Thoracic aorta (tissue), 2 donors: ENCODE data around the gene SLC18A3. TPM values are rescaled to one million over a fixed set of nuclear protein-coding genes. Genes with fewer than 3 reads are reported as not detected.

Experiments
- ATAC-seq: fragments of 150-250 bp; one replicate; pipeline ENCODE4 v1.8.0; 2017; ENCODE audit warnings: low read depth; ENCODE audit not compliant: insufficient number of reproducible peaks, low FRiP score
- DNase-seq: peaks from one replicate; pipeline ENCODE4 v3.0.0-alpha.2; 2020; ENCODE audit warnings: low spot score
- H3K27ac ChIP-seq, 2 donors: fragments of 200-600 bp; sonication (generic); 1 replicate in 1 of 2; 2 replicates in 1 of 2; pipeline ENCODE4 v1.5.1; 2016; ENCODE audit warnings: mild to moderate bottlenecking in 2 of 2, moderate library complexity in 2 of 2
- H3K27me3 ChIP-seq: fragments of 200-600 bp; sonication (generic); replicated peaks from 2 replicates; pipeline ENCODE4 v1.6.0; 2016; ENCODE audit warnings: mild to moderate bottlenecking; ENCODE audit not compliant: insufficient read depth
- H3K36me3 ChIP-seq: fragments of 200-600 bp; sonication (generic); one replicate; pipeline ENCODE4 v1.5.1; 2016
- H3K4me1 ChIP-seq, 2 donors: fragments of 200-600 bp; sonication (generic); 1 replicate in 1 of 2; 2 replicates in 1 of 2; pipeline versions ENCODE4 v1.5.1 to v1.6.0; 2016; ENCODE audit warnings: low read depth in 2 of 2, mild to moderate bottlenecking in 1 of 2; ENCODE audit not compliant: control insufficient read depth in 1 of 2
- H3K4me3 ChIP-seq: fragments of 200-600 bp; sonication (generic); 2 replicates; pipeline ENCODE4 v1.5.1; 2016; ENCODE audit warnings: mild to moderate bottlenecking
- H3K9me3 ChIP-seq: fragments of 200-600 bp; sonication (generic); 2 replicates; pipeline ENCODE4 v1.5.1; 2016
- CTCF ChIP-seq: fragments of 200-600 bp; sonication (generic); IDR thresholded peaks from one replicate; pipeline ENCODE4 v1.5.1; 2019; ENCODE audit warnings: antibody characterized with exemption
- total RNA-seq, 2 donors: library from RNA; depleted of rRNA; stranded (reverse); fragments of >200 nt; gene quantifications; one replicate each; pipeline versions ENCODE4 v1.1.0 to v1.2.3, GENCODE V29; 2016

SLC18A3 gene
- total RNA-seq, 2 donors from 2014 or later: not detected

GRCh38 chr10:49608166-49609005 is 1.7 kb upstream of the SLC18A3 start:
- Histone ChIP-seq H3K27ac (no peak overlapping the region), H3K4me1 (peaks cover 9 to 32% of the 10 kb centered on the region in 2 donors), H3K4me3 (no peak overlapping the region), H3K36me3 (no peaks in the 10 kb centered on the region), H3K27me3 (peaks cover 9% of the 10 kb centered on the region), H3K9me3 (no peaks in the 10 kb centered on the region)
- TF ChIP-seq CTCF: no peak
- no peak for DNase-seq
- ATAC-seq: no peak

GRCh38 chr10:49609006-49609282 is 1.2 kb upstream of the SLC18A3 start:
- H3K9me3 ChIP-seq: no peaks in the 10 kb centered on the region
- ATAC-seq (no peak), DNase-seq (no peak)
- no peak overlapping the region for H3K27ac ChIP-seq
- no peak overlapping the region for H3K4me3 ChIP-seq
- no peak for TF ChIP-seq CTCF
- H3K27me3 ChIP-seq: peaks cover 14% of the 10 kb centered on the region
- peaks cover 9 to 32% of the 10 kb centered on the region in 2 donors for H3K4me1 ChIP-seq
- no peaks in the 10 kb centered on the region for H3K36me3 ChIP-seq

GRCh38 chr10:49609283-49610113 is 612 bp upstream of the SLC18A3 start:
- H3K4me3 ChIP-seq: peak overlapping the region; percentile 43
- peaks cover 14% of the 10 kb centered on the region for H3K27me3 ChIP-seq
- no peak for DNase-seq
- no peaks in the 10 kb centered on the region for H3K36me3 ChIP-seq
- H3K4me1 ChIP-seq: peaks cover 9 to 32% of the 10 kb centered on the region in 2 donors
- no peak overlapping the region for H3K27ac ChIP-seq
- no peak for ATAC-seq
- no peaks in the 10 kb centered on the region for H3K9me3 ChIP-seq
- TF ChIP-seq CTCF: no peak

GRCh38 chr10:49610458-49611165 is 502 bp downstream of the SLC18A3 start:
- Histone ChIP-seq H3K4me3 (peak overlapping the region; percentile 43), H3K9me3 (no peaks in the 10 kb centered on the region), H3K27ac (no peak overlapping the region), H3K4me1 (peaks cover 9 to 32% of the 10 kb centered on the region in 2 donors), H3K27me3 (peaks cover 14% of the 10 kb centered on the region), H3K36me3 (no peaks in the 10 kb centered on the region)
- TF ChIP-seq CTCF: no peak
- ATAC-seq: no peak
- DNase-seq: no peak
